HG03097 (cell line): ENCODE results near the gene ATRNL1.

Source experiments
- ATAC-seq: cut with Tn5 transposase; IDR thresholded peaks from one replicate; pipeline ENCODE4 v1.9.1; 2021; ENCODE audit not compliant: unreplicated experiment, low FRiP score

Gene ATRNL1

DNA sequence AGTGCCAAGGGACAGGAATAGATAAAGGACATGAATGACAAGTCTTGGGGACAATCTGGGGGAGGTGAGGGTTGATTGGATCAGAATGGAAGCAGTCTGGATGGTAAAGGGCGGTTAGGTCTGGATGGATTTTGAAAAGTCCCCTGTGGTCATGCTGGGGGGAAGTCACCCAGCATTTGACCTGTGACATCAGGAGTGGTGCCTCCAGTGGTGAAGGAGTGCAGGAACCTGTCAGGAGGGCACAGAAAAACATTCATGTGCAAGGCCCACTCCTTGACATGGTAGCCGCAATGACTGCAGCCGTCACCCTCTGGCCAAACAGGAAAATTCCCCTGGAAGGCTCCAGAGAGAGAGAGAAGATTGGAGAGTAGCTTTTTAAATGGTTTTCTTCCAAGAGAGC is 875.1 kb downstream of the ATRNL1 start:
- ATAC-seq = no peak

DNA sequence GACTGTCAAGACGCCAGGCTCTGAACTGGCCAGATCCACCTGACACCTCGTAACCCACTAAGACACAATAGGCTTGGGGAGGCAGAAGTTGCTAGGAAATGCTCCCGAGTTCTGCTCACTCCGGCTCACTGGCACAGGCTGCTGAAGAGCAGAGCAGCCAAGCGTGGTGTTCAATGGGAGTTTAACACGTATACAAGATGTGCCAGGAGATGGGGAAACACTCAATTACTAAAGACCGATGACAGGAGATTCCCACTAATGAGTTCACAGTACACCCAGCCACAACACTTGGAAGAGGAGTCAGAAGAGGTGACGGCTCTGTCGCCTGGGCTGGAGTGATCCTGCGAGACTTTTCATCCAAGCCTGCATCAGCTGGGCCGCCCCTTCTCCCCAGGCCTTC is 876.4 kb downstream of the ATRNL1 start:
- no peak for ATAC-seq

DNA sequence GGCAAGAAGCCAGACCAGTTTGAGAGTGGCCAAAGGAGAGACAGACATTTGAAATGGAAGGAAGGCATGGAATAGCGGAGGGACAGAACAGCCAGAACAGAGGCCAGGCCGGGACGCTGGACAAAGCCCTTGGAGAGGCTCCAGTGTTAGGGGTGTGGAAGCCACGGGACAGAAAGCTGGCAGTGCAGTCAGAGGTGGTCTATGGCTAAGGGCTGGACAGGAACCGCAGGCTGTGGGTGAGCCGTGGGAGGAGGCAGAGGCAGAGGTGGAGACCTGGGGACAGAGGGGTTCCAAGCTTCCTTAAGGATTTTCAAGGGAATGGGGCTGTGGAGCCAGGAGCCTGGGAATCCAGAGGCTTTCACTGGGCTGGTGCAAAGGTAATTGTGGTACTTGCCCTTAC is 878.8 kb downstream of the ATRNL1 start:
- no peak for ATAC-seq

DNA sequence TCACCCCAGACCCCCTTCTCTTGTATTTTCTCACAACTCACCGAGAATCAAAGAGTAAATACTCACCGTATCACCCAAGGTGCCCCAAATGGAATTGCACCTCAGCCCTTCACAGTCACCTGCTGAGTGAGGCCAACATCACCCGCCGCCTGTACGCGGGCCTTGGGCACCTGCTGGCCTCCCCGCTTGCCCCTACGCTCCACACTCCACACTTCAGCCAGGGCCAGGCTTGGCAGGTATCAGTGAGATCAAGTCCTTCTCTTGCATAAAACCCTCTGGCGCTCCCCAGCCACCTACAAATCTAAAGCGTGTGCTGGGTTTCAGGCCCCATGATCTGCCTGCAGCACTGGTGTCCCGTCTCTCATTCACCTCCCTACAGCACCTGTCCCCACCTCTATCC is 879.3 kb downstream of the ATRNL1 start:
- ATAC-seq = no peak

DNA sequence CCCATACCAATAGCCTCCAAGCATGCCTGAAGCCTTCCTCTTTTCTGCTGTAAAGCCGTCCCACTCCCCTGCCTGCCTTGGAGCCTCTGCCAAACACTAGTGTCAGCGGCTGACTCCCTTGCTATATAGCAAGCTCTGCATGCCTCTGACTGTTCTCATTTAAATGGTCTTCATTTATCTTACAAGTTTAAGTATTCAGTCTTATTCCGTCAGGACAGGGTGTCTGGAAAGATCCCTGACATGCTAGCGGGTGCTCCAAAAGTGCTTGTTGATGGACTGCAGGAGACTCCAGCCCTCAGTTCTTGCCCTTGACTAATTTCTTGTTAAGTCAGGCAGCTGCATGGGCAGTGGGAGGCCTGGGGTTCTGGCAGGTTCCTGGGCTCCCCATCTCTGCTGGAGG is 881.2 kb downstream of the ATRNL1 start:
- ATAC-seq = no peak

DNA sequence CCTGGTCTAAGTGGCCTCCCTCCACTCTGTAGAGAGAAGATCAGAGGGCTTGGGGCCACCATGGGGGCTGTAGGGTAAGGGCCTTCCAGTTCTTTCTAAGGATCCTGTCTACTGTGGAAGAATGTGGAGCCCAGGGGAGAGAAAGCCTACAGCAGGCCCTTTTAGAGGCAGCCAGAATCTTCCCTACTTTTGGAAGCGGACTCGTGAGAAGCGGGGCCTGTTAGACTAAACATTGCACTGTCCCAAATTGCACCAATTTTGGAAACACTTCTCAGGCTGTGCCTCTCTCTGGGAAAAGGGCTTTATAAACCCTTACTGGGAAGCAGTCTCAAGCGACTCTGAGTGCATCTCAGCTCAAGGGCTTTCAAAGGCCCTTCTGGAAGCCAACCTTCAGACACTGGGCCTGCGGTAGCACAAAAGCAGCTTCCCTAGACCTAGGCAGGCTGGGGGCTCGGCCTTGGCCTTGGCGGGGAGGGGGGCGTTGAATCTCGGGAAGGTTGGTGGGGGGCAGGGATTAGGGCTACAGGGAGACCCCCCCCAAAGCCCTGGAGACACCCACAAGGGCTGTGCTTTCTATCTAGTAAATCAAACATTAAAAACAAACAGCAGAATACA is 881.8 kb downstream of the ATRNL1 start:
- no peak for ATAC-seq

DNA sequence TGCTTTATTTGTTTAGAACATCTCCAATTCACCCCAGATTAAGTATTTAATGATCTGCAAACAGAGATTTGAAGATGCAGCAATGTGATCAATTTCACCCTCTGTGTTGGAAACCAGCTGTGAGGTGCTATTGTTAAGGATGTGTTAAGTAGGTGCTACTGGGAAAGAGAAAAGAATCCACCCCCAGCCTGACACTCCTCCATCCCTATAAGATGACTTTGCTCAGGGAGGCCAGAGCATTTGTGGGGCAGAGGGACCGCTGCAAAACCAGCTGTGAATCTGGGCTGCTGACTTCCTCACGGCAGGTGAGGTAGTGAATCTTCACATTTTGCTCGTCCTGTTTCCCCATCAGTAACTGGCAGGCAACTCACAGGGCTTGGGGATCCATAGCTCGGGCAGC is 882.3 kb downstream of the ATRNL1 start:
- ATAC-seq = no peak

DNA sequence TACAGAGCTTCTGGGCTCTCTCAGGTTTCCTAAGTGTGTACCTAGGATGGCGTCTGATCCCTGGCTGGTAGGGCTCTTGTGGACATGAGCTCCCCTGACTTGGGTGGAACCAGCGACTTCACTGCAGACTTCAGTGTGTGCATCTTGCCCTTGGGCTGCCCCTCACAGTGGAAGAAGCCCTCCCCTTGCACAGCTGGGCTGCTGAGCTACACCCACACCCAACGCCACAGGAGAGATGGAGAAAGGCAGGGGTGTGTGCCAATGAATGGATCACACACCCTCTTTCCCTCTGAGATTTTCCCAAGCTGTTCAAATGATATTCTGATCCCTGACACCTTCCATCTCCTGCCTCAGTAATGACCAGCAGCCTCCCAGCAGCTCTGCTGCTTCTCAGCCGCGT is 883.2 kb downstream of the ATRNL1 start:
- no peak for ATAC-seq

DNA sequence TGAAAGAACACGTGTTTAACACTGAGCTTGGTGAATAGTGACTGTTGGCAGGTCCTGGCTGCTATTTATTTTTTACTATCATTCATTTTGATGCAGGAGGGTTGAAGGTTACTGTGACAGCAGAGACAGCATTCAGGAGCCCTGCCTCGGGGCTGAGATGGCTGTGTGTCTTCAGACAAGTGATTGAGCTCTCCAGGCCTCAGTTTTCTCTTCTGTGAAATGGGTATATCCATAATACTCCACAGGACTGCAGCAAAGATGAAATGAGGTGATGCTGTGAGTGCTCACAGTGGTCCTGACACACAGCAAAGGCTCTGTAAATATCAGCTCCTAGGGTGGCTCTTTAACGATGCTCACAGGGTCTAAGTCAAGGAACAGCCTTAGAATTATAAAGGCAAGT is 884.7 kb downstream of the ATRNL1 start:
- no peak for ATAC-seq

DNA sequence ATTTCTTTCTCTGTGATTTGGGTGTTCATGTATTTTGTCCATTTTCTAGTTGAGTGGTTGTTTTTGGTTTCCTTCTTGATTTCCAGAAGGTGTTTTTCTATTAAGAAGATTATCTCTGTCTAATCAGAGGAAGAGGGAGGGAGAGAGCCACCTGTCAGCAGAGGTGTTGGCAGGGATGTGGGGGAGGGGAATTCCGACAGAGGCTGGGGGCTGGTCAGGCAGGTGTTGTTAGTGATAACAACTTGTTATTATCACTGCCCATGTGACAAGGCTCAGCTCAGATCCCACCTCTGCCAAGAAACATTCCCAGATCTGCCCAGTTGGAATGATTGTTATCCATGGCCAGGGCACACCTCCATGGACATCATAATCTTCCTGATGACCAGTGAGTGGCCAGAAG is 886.4 kb downstream of the ATRNL1 start:
- no peak for ATAC-seq

DNA sequence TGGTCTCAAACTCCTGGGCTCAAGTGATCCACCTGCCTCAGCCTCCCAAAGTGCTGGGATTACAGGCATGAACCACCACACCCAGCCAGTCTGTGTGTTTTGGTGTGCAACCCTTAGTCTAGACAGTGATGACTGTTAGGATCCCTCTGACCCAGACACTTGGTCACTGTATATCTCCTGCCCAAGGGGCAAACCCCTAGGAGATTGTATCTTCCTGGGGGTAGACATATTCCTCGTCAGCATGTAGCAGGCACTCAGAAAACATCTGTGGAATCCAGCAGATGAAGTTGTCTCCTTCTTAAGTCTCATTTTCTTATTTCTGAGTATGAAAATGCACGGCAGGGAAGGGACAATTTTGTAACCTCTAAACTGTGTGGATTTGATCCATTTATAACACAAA is 887.3 kb downstream of the ATRNL1 start:
- no peak for ATAC-seq

DNA sequence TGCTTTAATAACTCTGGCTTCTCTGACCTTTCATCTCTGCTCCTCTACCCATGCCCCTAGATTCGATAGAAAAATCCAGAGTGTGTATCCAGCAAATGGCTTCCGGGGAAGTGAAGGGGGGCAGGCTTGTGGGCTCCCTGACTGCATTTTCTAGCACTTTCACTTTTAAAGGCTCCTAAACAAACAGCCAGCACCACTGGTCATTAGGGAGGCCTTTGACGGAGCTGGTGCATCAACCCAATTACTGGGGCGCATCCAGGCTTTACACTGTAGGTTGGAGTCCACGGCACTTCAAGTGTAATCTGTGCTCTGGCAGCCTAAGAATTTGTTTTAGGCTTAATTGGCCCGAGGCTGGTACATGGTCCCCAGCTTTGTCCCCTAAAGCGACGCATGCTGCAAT is 887.9 kb downstream of the ATRNL1 start:
- ATAC-seq = no peak

DNA sequence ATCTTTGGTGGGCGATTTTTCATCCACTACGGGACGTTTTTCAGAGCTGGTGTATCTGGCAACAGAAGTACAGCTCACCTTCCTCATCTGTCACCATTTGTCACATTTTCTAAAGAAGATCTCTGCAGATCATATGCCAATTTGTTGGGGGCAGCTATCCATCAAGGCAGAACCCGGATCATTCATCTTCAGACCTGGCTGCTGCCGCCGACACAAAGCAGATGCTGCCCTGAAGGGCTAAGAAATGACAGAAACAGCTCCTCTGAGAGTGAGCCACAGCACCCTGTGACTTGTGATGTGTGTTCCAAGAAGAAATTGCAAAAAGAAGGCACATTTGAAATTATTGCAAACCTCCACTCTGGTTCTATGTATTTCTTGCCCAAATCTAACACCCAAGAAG is 888.9 kb downstream of the ATRNL1 start:
- no peak for ATAC-seq

DNA sequence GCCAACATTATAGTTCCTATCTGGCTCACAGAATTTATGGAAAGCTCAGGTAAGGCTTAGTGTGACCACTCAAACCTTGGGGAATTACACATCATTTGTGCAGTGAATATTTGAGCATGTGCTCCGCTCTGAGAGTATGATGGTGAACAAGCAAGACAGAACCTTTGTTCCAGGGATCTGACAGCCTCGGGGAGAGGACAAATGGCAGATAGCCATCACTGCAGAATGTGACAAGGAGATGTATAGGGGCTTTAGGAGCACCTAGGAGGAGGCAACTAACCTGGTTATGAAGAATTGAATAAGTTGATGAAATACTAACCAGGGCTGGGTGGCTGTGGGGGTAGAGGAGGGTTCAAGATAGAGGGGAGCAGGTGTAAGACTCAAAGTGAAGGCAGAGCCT is 889.4 kb downstream of the ATRNL1 start:
- no peak for ATAC-seq

DNA sequence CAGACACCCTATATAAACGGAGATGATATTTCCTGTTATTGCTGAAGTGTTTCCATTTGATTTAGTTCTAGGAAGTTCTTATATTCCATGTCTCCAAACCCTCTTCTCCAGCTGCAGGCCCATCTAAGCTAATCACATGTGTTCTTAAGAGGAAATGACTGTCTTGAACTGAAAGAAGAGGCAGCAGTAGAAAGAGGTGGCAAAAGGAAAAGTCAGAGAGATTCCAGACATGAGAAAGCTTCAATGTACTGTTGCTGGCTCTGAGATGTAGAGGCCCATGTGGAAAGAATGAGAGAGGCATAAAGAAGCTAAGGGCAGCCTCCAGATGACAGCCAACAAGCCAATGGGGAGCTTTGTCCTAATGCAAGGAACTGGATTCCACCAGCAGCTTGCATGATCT is 892.6 kb downstream of the ATRNL1 start:
- ATAC-seq = no peak

DNA sequence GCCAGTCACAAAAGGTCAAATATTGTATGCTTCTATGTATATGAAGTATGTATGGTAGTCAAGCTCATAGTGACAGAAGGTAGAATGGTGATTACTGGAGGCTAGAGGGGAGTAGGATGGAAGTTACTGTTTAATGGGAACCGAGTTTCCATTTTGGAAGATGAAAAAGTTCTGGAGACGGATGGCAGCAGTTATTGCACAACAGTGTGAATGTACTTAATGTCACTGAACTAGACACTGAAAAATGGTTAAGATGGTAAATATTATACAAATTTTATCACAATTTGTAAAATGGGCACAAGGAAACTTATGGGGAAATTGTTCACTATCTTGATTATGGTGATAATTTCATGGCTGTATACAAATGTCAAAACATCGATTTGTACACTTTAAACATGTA is 895.2 kb downstream of the ATRNL1 start:
- ATAC-seq = no peak

DNA sequence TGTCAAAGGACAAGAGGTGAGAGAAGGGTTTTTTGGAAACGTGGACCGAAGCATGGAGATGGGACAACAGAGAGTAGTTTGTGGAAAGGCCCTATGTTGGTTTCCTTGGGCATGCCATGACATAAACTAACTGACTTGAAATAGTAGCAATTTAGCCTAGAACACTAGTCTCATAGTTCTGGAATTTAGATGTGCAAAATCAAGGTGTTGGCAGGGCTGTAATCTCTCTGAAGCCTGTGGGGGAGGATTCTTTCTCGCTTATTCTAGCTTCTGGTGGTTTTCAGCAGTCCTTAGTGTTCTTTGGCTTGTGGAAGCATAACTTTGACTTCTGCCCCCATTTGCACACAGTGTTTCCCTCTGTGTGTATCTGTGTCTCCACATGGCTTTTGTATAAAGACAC is 896.5 kb downstream of the ATRNL1 start:
- no peak for ATAC-seq

DNA sequence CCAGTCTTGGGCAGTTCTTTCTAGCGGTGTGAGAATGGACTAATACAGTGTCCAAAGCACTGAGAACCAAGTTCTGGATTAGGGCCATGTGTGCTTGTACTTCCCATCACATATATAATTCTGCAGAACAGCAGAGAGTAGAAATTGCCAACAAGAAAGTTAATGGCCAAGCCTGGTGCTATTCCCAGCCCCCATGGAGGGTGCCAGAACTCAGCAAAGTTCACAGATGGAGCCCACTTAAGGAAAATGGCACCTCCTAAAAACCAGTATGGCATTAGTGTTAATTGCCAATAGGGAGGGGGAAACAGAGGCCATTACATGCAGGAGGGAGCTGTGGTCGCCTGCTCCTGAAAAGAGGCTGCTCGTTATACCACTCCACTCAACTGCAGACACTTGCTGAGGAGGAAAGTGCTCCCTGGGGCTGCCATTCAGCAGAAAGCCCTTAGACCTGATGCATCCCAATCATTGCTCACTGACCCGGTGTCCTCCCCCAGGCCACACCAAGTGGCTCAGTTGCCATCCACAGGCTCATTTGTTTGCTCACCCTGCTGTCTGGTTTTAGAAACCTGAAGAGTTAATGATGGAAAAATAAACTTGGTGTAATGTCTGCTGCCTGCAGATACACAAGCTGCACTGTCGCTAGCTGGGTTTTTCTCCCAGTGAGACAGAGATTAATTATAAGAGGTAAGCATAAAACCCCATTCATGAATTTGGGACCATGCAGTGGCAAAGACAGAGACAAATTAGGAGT is 899.2 kb downstream of the ATRNL1 start:
- no peak for ATAC-seq

DNA sequence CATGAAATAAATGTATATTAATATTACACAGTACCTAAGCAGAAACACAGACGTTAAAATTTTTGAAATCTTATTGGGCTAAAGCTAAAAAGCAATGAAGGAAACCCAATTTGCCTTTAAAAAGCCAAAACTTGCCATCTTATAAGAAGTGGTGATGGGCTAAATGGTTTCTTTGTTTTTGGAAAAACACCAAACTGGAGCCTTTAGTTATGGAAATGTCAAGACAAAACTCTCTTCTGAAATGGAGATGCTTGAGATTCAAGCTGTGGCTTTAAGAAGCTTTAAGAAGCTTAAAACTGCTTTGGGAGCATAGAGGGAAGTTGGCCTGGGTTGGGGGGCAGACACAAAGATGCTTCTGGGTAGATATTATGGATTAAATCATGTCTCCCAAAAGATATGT is 902.9 kb downstream of the ATRNL1 start:
- ATAC-seq = no peak

DNA sequence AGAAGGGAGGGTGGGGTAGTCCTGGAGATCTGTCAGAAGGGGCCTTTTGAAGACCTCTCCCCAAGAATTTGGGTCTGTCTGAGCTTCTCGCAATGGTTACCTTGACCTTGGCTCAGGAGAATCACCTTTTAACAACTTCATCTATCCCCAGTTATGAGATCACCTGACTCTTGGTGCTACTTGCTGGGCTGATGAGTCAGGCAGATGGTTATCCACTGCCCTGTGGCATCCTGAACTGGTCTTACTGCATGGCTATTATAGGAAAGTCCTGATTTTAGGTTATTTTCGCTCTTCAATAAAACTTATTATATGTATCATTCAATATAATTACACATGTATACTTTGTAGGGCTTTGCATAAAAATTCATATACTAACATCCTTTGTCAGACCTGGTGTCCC is 905.1 kb downstream of the ATRNL1 start:
- ATAC-seq = no peak
